Upper lobe of right lung (tissue), 1 donor: ENCODE data around the gene KPRP. TPM values are rescaled to one million over a fixed set of nuclear protein-coding genes. Genes with fewer than 3 reads are reported as not detected.

Experiments
- ATAC-seq: fragments of 200-7000 bp; cut with Tn5 transposase; one replicate; pipeline ENCODE4 v1.9.1; 2020; ENCODE audit warnings: mild to moderate bottlenecking, moderate library complexity
- DNase-seq: peaks from one replicate; pipeline ENCODE4 v3.0.0-alpha.2; 2020
- H3K27ac ChIP-seq: fragments of 200-600 bp; one replicate; pipeline ENCODE4 v1.8.0; 2022
- H3K27me3 ChIP-seq: fragments of 200-600 bp; one replicate; pipeline ENCODE4 v1.8.0; 2022; ENCODE audit warnings: mild to moderate bottlenecking
- H3K36me3 ChIP-seq: fragments of 200-600 bp; one replicate; pipeline ENCODE4 v1.8.0; 2022
- H3K4me1 ChIP-seq: fragments of 200-600 bp; one replicate; pipeline ENCODE4 v1.8.0; 2022
- H3K4me3 ChIP-seq: fragments of 200-600 bp; one replicate; pipeline ENCODE4 v1.8.0; 2022; ENCODE audit warnings: mild to moderate bottlenecking
- H3K9me3 ChIP-seq: fragments of 200-600 bp; one replicate; pipeline ENCODE4 v1.8.0; 2022
- intact Hi-C: fragments of 100-400 bp; cut with DNase I; formaldehyde crosslinking; loops from one replicate; pipeline ENCODE4 v1.11.0; 2022
- total RNA-seq: library from RNA; stranded (reverse); fragmentation: NEBNext Ultra II Directional; extraction: Animal tissue kit (Norgen Biotek cat#: 25700); gene quantifications from one replicate; pipeline ENCODE4 v1.2.1, GENCODE V29; 2021
- TF ChIP-seq, protein P1 (sequence below): fragments of 200-600 bp; IDR thresholded peaks from one replicate; pipeline ENCODE4 v1.8.0; 2022; ENCODE audit warnings: antibody characterized with exemption
- donor health status: DM: no; HTN: yes; CAD: no; lungs with severe emphysema.

KPRP gene
- total RNA-seq, 1 donor from 2014 or later: not detected

DNA sequence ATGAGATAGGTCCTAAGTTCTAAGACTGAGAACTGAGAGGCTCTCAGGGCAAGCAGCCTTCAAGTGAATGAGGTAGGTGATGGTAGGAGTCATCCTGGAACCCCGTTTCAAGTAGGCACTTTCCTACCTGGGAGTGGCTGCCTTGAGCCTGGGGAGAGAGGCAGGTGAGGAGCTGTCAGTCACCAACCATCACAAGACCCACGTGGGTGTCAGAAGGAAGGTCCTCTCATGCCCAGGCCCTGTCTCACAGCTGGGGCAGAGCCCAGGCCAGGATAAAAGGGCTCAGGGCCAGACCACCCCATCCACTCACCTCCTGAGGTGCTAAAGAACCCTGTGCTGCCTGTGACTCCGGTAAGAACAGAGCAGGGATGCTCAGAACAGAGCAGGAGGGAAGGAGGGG lies 38.6 kb downstream of the KPRP start, which contains the start of gene LCE1D:
LCE1D (plus strand) TSS at position 301 of the 400 bp plus-strand sequence. CDS start 1,074 bp downstream, outside the sequence.
- DNase-seq: no peak
- intact Hi-C loops: no loop called here
- TF ChIP-seq, protein P1, sequence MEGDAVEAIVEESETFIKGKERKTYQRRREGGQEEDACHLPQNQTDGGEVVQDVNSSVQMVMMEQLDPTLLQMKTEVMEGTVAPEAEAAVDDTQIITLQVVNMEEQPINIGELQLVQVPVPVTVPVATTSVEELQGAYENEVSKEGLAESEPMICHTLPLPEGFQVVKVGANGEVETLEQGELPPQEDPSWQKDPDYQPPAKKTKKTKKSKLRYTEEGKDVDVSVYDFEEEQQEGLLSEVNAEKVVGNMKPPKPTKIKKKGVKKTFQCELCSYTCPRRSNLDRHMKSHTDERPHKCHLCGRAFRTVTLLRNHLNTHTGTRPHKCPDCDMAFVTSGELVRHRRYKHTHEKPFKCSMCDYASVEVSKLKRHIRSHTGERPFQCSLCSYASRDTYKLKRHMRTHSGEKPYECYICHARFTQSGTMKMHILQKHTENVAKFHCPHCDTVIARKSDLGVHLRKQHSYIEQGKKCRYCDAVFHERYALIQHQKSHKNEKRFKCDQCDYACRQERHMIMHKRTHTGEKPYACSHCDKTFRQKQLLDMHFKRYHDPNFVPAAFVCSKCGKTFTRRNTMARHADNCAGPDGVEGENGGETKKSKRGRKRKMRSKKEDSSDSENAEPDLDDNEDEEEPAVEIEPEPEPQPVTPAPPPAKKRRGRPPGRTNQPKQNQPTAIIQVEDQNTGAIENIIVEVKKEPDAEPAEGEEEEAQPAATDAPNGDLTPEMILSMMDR: no peak

DNA sequence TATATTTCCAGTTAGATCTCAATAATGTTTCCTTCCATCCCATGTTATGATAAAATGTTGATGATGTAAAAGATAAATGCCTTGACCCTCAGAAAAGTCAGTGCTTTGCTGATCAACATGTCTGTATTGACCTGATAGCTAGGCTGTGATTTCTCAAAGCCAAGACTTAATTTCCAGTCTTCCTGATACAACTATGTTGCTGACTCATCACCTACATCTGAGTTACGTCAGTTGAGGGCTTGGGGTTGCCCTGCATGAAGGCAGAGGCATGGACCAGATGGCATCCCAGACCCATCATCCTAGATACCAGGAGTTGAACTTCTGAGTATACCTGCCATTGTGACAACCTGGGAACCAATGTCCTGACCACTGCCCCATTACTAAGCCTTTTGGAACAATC lies 43.5 kb downstream of the KPRP start:
- TF ChIP-seq, protein P1: no peak

More for the DNA sequence above, 38.6 kb downstream of the KPRP start, which contains the start of gene LCE1D:
- no peak for ATAC-seq
- no peaks in the 10 kb centered on the region for H3K9me3 ChIP-seq
- no peaks in the 10 kb centered on the region for H3K27me3 ChIP-seq
- H3K4me3 ChIP-seq: no peak within 1 kb of the TSS
- no peaks in the 10 kb centered on the region for H3K36me3 ChIP-seq
- no peaks in the 10 kb centered on the region for H3K4me1 ChIP-seq
- H3K27ac ChIP-seq: no peak within 1 kb of the TSS

DNA sequence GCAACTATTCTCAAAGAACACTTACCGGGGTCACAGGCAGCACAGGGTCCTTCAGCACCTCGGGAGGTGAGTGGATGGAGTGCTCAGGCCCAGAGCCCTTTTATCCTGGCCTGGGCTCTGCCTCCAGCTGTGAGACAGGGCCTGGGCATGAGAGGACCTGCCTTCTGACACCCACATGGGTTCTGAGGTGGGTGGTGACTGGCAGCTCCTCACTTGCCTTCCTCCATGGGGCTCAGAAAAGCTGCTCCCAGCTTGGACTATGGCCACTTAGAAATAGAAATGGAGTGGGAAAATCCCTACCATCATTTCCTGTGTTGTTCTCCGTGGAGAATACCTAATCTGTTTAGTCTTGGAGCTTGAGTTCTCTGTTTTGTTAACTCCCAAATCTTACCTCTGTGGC lies 48.8 kb downstream of the KPRP start, which contains the start of gene LCE1C:
LCE1C (minus strand) TSS at position 76 of the 400 bp plus-strand sequence. CDS start 1,173 bp downstream, outside the sequence.
- no peak for ATAC-seq

More for the DNA sequence above, 43.5 kb downstream of the KPRP start:
- Histone ChIP-seq H3K4me1 (no peaks in the 10 kb centered on the region), H3K4me3 (no peak overlapping the region), H3K27ac (no peak overlapping the region), H3K9me3 (no peaks in the 10 kb centered on the region), H3K27me3 (no peaks in the 10 kb centered on the region), H3K36me3 (no peaks in the 10 kb centered on the region)
- no peak for ATAC-seq
- no peak for DNase-seq
- intact Hi-C loops: no loop called here

DNA sequence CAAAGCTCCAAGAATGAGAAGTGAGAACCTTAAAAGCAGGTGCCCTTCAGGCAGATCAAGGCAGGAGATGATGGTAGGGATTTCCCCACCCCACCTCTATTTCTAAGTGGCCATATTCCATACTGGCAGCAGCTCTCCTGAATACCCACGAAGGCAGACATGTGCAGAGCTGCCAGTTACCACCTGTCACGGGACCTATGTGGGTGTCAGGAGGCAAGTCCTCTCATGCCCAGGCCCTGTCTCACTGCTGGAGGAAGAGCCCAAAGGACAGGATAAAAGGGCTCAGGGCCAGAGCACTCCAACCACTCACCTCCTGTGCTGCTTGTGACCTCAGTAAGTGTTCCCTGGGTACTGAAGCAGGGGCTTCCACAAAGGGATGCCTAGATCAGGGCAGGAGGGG lies 53.2 kb downstream of the KPRP start:
- no peak overlapping the region for H3K27ac ChIP-seq
- no peak for DNase-seq
- ATAC-seq: no peak
- intact Hi-C loops: no loop called here
- H3K36me3 ChIP-seq: no peaks in the 10 kb centered on the region
- H3K4me3 ChIP-seq: no peak overlapping the region
- no peaks in the 10 kb centered on the region for H3K9me3 ChIP-seq
- TF ChIP-seq, protein P1: no peak
- H3K27me3 ChIP-seq: peaks cover 3% of the 10 kb centered on the region
- H3K4me1 ChIP-seq: no peaks in the 10 kb centered on the region

More for the DNA sequence above, 48.8 kb downstream of the KPRP start, which contains the start of gene LCE1C:
- intact Hi-C loops: no loop called here
- Histone ChIP-seq H3K9me3 (no peaks in the 10 kb centered on the region), H3K4me3 (no peak within 1 kb of the TSS), H3K36me3 (no peaks in the 10 kb centered on the region), H3K27me3 (peaks cover 3% of the 10 kb centered on the region), H3K4me1 (no peaks in the 10 kb centered on the region), H3K27ac (no peak within 1 kb of the TSS)
- DNase-seq: no peak
- TF ChIP-seq, protein P1: no peak

Other genes with a start within 250 kb of the KPRP start
- gene LCE5A, start 247.2 kb upstream of the KPRP start, total RNA-seq: not detected
- gene CRCT1, start 243.5 kb upstream of the KPRP start, total RNA-seq: not detected
- not detected for gene LCE3E, start 191.2 kb upstream of the KPRP start, total RNA-seq
- not detected for gene LCE3D, start 177.5 kb upstream of the KPRP start, total RNA-seq
- gene LCE3C, start 157.8 kb upstream of the KPRP start, total RNA-seq: not detected
- gene LCE3B, start 144.2 kb upstream of the KPRP start, total RNA-seq: not detected
- not detected for gene LCE3A, start 134.9 kb upstream of the KPRP start, total RNA-seq
- not detected for gene LCE2D, start 94.6 kb upstream of the KPRP start, total RNA-seq
- gene LCE2C, start 82.7 kb upstream of the KPRP start, total RNA-seq: not detected
- not detected for gene LCE2B, start 71.9 kb upstream of the KPRP start, total RNA-seq
- gene LCE2A, start 59.7 kb upstream of the KPRP start, total RNA-seq: not detected
- gene LCE4A, start 49.9 kb upstream of the KPRP start, total RNA-seq: not detected
- not detected for gene LCE1F, start 17.1 kb downstream of the KPRP start, total RNA-seq
- not detected for gene LCE1E, start 28.2 kb downstream of the KPRP start, total RNA-seq
- gene LCE1D, start 38.7 kb downstream of the KPRP start, total RNA-seq: not detected
- not detected for gene LCE1C, start 48.6 kb downstream of the KPRP start, total RNA-seq
- gene LCE1B, start 53.9 kb downstream of the KPRP start, total RNA-seq: not detected
- not detected for gene LCE1A, start 69.4 kb downstream of the KPRP start, total RNA-seq
- not detected for gene LCE6A, start 84.8 kb downstream of the KPRP start, total RNA-seq
- gene LCE7A, start 102.0 kb downstream of the KPRP start, total RNA-seq: not detected
- gene SMCP, start 120.3 kb downstream of the KPRP start, total RNA-seq: not detected
- gene IVL, start 150.5 kb downstream of the KPRP start, total RNA-seq: not detected
- not detected for gene SPRR5, start 189.2 kb downstream of the KPRP start, total RNA-seq
- gene SPRR4, start 212.6 kb downstream of the KPRP start, total RNA-seq: not detected
- gene SPRR1A, start 226.1 kb downstream of the KPRP start, total RNA-seq: not detected
- gene SPRR3, start 243.7 kb downstream of the KPRP start, total RNA-seq: not detected